ENCODE results near the gene C10orf67.
"Not testable (repeated sequence)": the region's sequence is repeated elsewhere in the genome, so short reads cannot be mapped to it uniquely, and the experiment has no call there.

DNA sequence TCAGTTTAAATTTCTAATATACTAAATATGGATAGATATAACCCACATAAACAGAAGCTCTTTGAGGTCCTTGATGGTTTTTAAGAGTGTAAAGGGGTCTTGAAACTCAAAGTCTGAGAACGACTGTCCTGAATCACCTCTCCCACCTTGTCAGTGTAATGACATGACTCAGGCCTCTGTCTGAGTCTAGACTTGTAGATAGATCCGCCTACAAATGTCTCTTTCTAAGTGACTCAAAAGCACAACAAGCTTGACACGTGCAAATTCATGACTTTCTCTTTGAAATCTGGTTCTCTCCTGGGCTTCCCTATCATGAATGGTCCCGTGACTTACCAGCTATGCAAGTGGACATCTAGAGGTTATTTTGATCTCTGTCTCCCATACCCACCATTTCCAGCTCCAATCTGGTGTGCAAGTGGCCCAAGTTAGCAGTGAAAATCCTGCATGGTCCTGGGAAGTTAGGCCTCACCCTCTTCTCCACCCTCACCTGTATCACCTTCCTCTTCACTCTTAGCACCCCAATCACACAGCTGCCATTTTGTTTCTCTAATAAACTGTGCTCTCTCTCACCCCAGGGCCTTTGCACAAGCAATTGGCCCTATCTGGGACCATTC is 20.9 kb upstream of the C10orf67 start:
- TF ChIP-seq EZH2 (IDR thresholded peaks at IDR 0.05; ENCODE audit: borderline replicate concordance, low read depth, low read length, severe bottlenecking): not testable (repeated sequence)
- TF ChIP-seq, protein P1, sequence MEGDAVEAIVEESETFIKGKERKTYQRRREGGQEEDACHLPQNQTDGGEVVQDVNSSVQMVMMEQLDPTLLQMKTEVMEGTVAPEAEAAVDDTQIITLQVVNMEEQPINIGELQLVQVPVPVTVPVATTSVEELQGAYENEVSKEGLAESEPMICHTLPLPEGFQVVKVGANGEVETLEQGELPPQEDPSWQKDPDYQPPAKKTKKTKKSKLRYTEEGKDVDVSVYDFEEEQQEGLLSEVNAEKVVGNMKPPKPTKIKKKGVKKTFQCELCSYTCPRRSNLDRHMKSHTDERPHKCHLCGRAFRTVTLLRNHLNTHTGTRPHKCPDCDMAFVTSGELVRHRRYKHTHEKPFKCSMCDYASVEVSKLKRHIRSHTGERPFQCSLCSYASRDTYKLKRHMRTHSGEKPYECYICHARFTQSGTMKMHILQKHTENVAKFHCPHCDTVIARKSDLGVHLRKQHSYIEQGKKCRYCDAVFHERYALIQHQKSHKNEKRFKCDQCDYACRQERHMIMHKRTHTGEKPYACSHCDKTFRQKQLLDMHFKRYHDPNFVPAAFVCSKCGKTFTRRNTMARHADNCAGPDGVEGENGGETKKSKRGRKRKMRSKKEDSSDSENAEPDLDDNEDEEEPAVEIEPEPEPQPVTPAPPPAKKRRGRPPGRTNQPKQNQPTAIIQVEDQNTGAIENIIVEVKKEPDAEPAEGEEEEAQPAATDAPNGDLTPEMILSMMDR (IDR thresholded peaks at IDR 0.05; ENCODE audit: borderline replicate concordance, extremely low read depth, low read length, poor library complexity, severe bottlenecking): not testable (repeated sequence)
